HEK293 (cell line): ENCODE data around the gene CD59.

Source experiments
- EGR2 ChIP-seq: fragments of 450-650 bp; formaldehyde crosslinking; IDR thresholded peaks from 2 replicates; pipeline ENCODE4 v1.5.1; 2016; ENCODE audit warnings: low read depth, missing biosample characterization, missing genetic modification characterization
- FEZF1 ChIP-seq: fragments of 450-650 bp; formaldehyde crosslinking; IDR thresholded peaks from 2 replicates; pipeline ENCODE4 v1.5.1; 2016; ENCODE audit warnings: missing biosample characterization, missing genetic modification characterization
- GLI4 ChIP-seq: fragments of 450-650 bp; formaldehyde crosslinking; IDR thresholded peaks from 2 replicates; pipeline ENCODE4 v1.5.1; 2016; ENCODE audit warnings: missing biosample characterization, missing genetic modification characterization
- HIC1 ChIP-seq: fragments of 450-650 bp; formaldehyde crosslinking; IDR thresholded peaks from 2 replicates; pipeline ENCODE4 v1.5.1; 2016; ENCODE audit warnings: missing biosample characterization, missing genetic modification characterization
- HOXA7 ChIP-seq: sonication (generic); formaldehyde crosslinking; IDR thresholded peaks from 2 replicates; pipeline ENCODE4 v1.8.1; 2022; ENCODE audit warnings: missing genetic modification reagents, borderline replicate concordance
- KLF17 ChIP-seq: fragments of 450-650 bp; formaldehyde crosslinking; IDR thresholded peaks from 2 replicates; pipeline ENCODE4 v1.5.1; 2016; ENCODE audit warnings: missing biosample characterization, missing genetic modification characterization
- REPIN1 ChIP-seq: fragments of 450-650 bp; formaldehyde crosslinking; IDR thresholded peaks from 2 replicates; pipeline ENCODE4 v1.5.1; 2017; ENCODE audit warnings: missing biosample characterization, missing genetic modification characterization, low read depth
- SETDB1 ChIP-seq: IDR thresholded peaks from one replicate; pipeline ENCODE4 v1.6.1; 2017; ENCODE audit warnings: mild to moderate bottlenecking, low read length, moderate library complexity, mixed read lengths; ENCODE audit not compliant: insufficient read length
- SP2 ChIP-seq: fragments of 450-650 bp; formaldehyde crosslinking; IDR thresholded peaks from 2 replicates; pipeline ENCODE4 v1.5.1; 2016; ENCODE audit warnings: missing biosample characterization, missing genetic modification characterization
- TSHZ1 ChIP-seq: fragments of 450-650 bp; formaldehyde crosslinking; IDR thresholded peaks from 2 replicates; pipeline ENCODE4 v1.5.1; 2016; ENCODE audit warnings: missing biosample characterization, missing genetic modification characterization, borderline replicate concordance
- YY1 ChIP-seq: fragments of 450-650 bp; formaldehyde crosslinking; IDR thresholded peaks from 2 replicates; pipeline ENCODE4 v1.5.1; 2018; ENCODE audit warnings: missing biosample characterization, missing genetic modification characterization
- ZBTB49 ChIP-seq: fragments of 450-650 bp; formaldehyde crosslinking; IDR thresholded peaks from 2 replicates; pipeline ENCODE4 v1.5.1; 2016; ENCODE audit warnings: missing biosample characterization, missing genetic modification characterization, low read depth
- ZFP37 ChIP-seq: fragments of 450-650 bp; formaldehyde crosslinking; IDR thresholded peaks from 2 replicates; pipeline ENCODE4 v1.5.1; 2016; ENCODE audit warnings: missing biosample characterization, missing genetic modification characterization
- ZFP69B ChIP-seq: fragments of 450-650 bp; formaldehyde crosslinking; IDR thresholded peaks from 2 replicates; pipeline ENCODE4 v1.5.1; 2016; ENCODE audit warnings: missing biosample characterization, missing genetic modification characterization
- ZNF10 ChIP-seq: fragments of 450-650 bp; formaldehyde crosslinking; IDR thresholded peaks from 2 replicates; pipeline ENCODE4 v1.5.1; 2017; ENCODE audit warnings: missing biosample characterization, missing genetic modification characterization
- ZNF133 ChIP-seq: fragments of 450-650 bp; formaldehyde crosslinking; IDR thresholded peaks from 2 replicates; pipeline ENCODE4 v1.5.1; 2016; ENCODE audit warnings: missing biosample characterization, missing genetic modification characterization
- ZNF138 ChIP-seq: fragments of 450-650 bp; formaldehyde crosslinking; IDR thresholded peaks from 2 replicates; pipeline ENCODE4 v1.5.1; 2016; ENCODE audit warnings: missing biosample characterization, missing genetic modification characterization, borderline replicate concordance
- ZNF16 ChIP-seq: fragments of 450-650 bp; formaldehyde crosslinking; IDR thresholded peaks from 2 replicates; pipeline ENCODE4 v1.5.1; 2016; ENCODE audit warnings: low read depth, missing biosample characterization, missing genetic modification characterization
- ZNF202 ChIP-seq: fragments of 450-650 bp; formaldehyde crosslinking; IDR thresholded peaks from 2 replicates; pipeline ENCODE4 v1.5.1; 2016; ENCODE audit warnings: missing biosample characterization, missing genetic modification characterization, borderline replicate concordance
- ZNF354C ChIP-seq: fragments of 450-650 bp; formaldehyde crosslinking; IDR thresholded peaks from 2 replicates; pipeline ENCODE4 v1.5.1; 2016; ENCODE audit warnings: missing biosample characterization, missing genetic modification characterization, low read depth, borderline replicate concordance
- ZNF433 ChIP-seq: fragments of 450-650 bp; formaldehyde crosslinking; IDR thresholded peaks from 2 replicates; pipeline ENCODE4 v1.5.1; 2016; ENCODE audit warnings: missing biosample characterization, missing genetic modification characterization, low read depth
- ZNF530 ChIP-seq: fragments of 450-650 bp; formaldehyde crosslinking; IDR thresholded peaks from 2 replicates; pipeline ENCODE4 v1.5.1; 2016; ENCODE audit warnings: low read depth, missing biosample characterization, missing genetic modification characterization
- ZNF558 ChIP-seq: fragments of 450-650 bp; formaldehyde crosslinking; IDR thresholded peaks from 2 replicates; pipeline ENCODE4 v1.5.1; 2016; ENCODE audit warnings: missing biosample characterization, missing genetic modification characterization
- ZNF621 ChIP-seq: fragments of 450-650 bp; formaldehyde crosslinking; IDR thresholded peaks from 2 replicates; pipeline ENCODE4 v1.5.1; 2017; ENCODE audit warnings: missing biosample characterization, missing genetic modification characterization
- ZNF645 ChIP-seq: fragments of 450-650 bp; formaldehyde crosslinking; IDR thresholded peaks from 2 replicates; pipeline ENCODE4; 2016; ENCODE audit warnings: missing biosample characterization, missing genetic modification characterization
- ZNF677 ChIP-seq: fragments of 450-650 bp; IDR thresholded peaks from 2 replicates; pipeline ENCODE4 v1.5.0; 2018; ENCODE audit warnings: missing biosample characterization, mild to moderate bottlenecking, missing genetic modification characterization, moderate library complexity
- ZNF785 ChIP-seq: fragments of 450-650 bp; formaldehyde crosslinking; IDR thresholded peaks from 2 replicates; pipeline ENCODE4 v1.5.1; 2016; ENCODE audit warnings: missing biosample characterization, missing genetic modification characterization
- ZSCAN18 ChIP-seq: fragments of 450-650 bp; formaldehyde crosslinking; IDR thresholded peaks from 2 replicates; pipeline ENCODE4 v1.5.1; 2016; ENCODE audit warnings: missing biosample characterization, missing genetic modification characterization
- ZXDB ChIP-seq: fragments of 450-650 bp; formaldehyde crosslinking; IDR thresholded peaks from 2 replicates; pipeline ENCODE4 v1.5.1; 2016; ENCODE audit warnings: missing biosample characterization, missing genetic modification characterization

Gene CD59

GRCh38 chr11:33696931-33697638 is 39.1 kb downstream of the CD59 start (continued):
- TF ChIP-seq ZNF530 (tag by site-specific recombination), result no peak
- TF ChIP-seq FEZF1 (tag by site-specific recombination), result no peak
- TF ChIP-seq ZNF354C (tag by site-specific recombination), result no peak
- TF ChIP-seq HIC1 (tag by site-specific recombination), result no peak
- no peak for TF ChIP-seq SP2 (tag by site-specific recombination)
- no peak for TF ChIP-seq SETDB1
- TF ChIP-seq HOXA7, result no peak
- no peak for TF ChIP-seq ZNF645 (tag by site-specific recombination)
- no peak for TF ChIP-seq ZNF677 (tag by site-specific recombination)
- no peak for TF ChIP-seq ZNF621 (tag by site-specific recombination)
- TF ChIP-seq ZNF558 (tag by site-specific recombination), result no peak
- no peak for TF ChIP-seq ZNF785 (tag by site-specific recombination)
- no peak for TF ChIP-seq REPIN1 (tag by site-specific recombination)
- TF ChIP-seq ZNF10, result no peak
- TF ChIP-seq ZNF433, result no peak
- no peak for TF ChIP-seq GLI4 (tag by site-specific recombination)
- TF ChIP-seq ZXDB, result no peak
- no peak for TF ChIP-seq YY1 (tag by site-specific recombination)
- no peak for TF ChIP-seq EGR2 (tag by site-specific recombination)
- no peak for TF ChIP-seq ZFP69B
- TF ChIP-seq ZNF138 (tag by site-specific recombination), result no peak
- TF ChIP-seq ZNF16 (tag by site-specific recombination), result no peak
- TF ChIP-seq ZNF202, result no peak
- TF ChIP-seq ZBTB49, result no peak
- no peak for TF ChIP-seq KLF17
- TF ChIP-seq TSHZ1 (tag by site-specific recombination), result no peak
- TF ChIP-seq ZSCAN18 (tag by site-specific recombination), result no peak
- no peak for TF ChIP-seq ZNF133 (tag by site-specific recombination)
- no peak for TF ChIP-seq ZFP37 (tag by site-specific recombination)
